Measurements from ENCODE around the gene CIDEC.

- TF ChIP-seq CTCF (IDR thresholded peaks at IDR 0.05) (no peak), ZFX (IDR thresholded peaks at IDR 0.05; ENCODE audit: borderline replicate concordance) (no peak)
Observed at GRCh38 chr3:9869955-9870354, 10.1 kb downstream of the CIDEC start.
